ENCODE data around the gene TXNRD2.

DNA sequence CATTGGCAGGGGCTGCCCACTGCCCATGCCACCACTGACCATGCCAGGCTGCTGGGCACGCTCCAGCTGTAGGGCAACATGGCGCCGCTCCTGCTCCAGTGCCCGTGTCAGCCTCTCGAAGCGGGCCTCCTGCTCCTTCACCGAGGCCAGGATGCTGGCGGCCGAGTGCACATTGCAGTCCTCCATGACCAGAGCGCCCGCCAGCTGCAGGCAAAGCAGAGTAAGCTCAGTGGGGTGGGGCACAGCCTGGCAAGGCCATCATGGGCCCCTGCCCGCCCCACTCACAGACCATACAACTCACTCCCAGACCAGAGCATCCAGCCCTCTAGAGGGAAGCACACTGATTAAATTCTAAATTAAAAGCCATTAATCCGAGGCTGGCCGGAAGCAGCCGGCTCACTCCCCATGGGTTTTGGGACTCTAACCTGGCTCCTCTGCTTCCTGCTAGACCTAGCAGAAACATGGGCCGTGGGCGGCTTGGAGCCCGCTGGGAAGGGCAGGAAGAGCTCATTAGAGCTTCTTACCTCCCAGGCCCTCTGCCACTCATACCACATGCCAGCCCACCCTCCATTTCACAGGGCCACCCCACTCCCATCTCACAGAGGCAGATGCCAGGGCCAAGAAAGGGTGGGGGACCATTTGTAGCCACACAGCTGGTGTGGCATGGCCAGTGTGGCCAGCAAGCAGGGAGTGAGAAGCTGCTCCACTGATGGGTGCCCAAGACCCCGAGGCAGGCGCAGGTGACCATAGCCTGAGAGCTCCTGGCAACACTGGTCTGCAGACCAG, 49.2 kb upstream of the TXNRD2 start:
- TF ChIP-seq, protein P1, sequence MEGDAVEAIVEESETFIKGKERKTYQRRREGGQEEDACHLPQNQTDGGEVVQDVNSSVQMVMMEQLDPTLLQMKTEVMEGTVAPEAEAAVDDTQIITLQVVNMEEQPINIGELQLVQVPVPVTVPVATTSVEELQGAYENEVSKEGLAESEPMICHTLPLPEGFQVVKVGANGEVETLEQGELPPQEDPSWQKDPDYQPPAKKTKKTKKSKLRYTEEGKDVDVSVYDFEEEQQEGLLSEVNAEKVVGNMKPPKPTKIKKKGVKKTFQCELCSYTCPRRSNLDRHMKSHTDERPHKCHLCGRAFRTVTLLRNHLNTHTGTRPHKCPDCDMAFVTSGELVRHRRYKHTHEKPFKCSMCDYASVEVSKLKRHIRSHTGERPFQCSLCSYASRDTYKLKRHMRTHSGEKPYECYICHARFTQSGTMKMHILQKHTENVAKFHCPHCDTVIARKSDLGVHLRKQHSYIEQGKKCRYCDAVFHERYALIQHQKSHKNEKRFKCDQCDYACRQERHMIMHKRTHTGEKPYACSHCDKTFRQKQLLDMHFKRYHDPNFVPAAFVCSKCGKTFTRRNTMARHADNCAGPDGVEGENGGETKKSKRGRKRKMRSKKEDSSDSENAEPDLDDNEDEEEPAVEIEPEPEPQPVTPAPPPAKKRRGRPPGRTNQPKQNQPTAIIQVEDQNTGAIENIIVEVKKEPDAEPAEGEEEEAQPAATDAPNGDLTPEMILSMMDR (IDR thresholded peaks at IDR 0.05) = no peak
- TF ChIP-seq EZH2phosphoT487 (IDR thresholded peaks at IDR 0.05) = no peak
- no peak for TF ChIP-seq EZH2 (IDR thresholded peaks at IDR 0.05)
